Measurements from ENCODE around the gene VSX2.

- TF ChIP-seq CTCF (IDR thresholded peaks at IDR 0.05), result no peak
- TF ChIP-seq EP300 (IDR thresholded peaks at IDR 0.05), result no peak
These were observed 44.6 kb upstream of the VSX2 start for GRCh38 chr14:74194506-74195274.

Measured in sigmoid colon (tissue), 4 donors.